ENCODE data around the gene TCFL5.

Gene TCFL5

GRCh38 chr20:62815066-62815991 is 46.3 kb downstream of the TCFL5 start:
- no peaks in the 10 kb centered on the region for H3K79me2 ChIP-seq (ENCODE audit: low read length)
- no peak for TF ChIP-seq CTCF (IDR thresholded peaks at IDR 0.05; ENCODE audit: low read length)
- no peak for TF ChIP-seq EZH2 (optimal IDR thresholded peaks at IDR 0.05; ENCODE audit: low read depth, low read length)
- no peak for TF ChIP-seq EZH2phosphoT487 (IDR thresholded peaks at IDR 0.05; ENCODE audit: low read length)
- no peak overlapping the region for H3K4me3 ChIP-seq (ENCODE audit: low read length)
- no peaks in the 10 kb centered on the region for H4K20me1 ChIP-seq (ENCODE audit: insufficient read depth, low read length)
- no peak overlapping the region for H3K9ac ChIP-seq (ENCODE audit: low read length)
- H3K27ac ChIP-seq (ENCODE audit: low read length), result no peak overlapping the region
- H3K9me2 ChIP-seq (replicated peaks; ENCODE audit: insufficient read depth, low read length), result no peaks in the 10 kb centered on the region
- H2AFZ ChIP-seq (ENCODE audit: low read length), result no peak overlapping the region
- no peaks in the 10 kb centered on the region for H3K36me3 ChIP-seq (replicated peaks; ENCODE audit: insufficient read depth, low read length)
- H3K9me3 ChIP-seq (replicated peaks; ENCODE audit: insufficient read depth, low read length), result no peaks in the 10 kb centered on the region
- no peaks in the 10 kb centered on the region for H3F3A ChIP-seq (ENCODE audit: insufficient read depth, low read length)
- no peak overlapping the region for H3K4me2 ChIP-seq (ENCODE audit: low read depth, low read length)
- H3K4me1 ChIP-seq (ENCODE audit: low read length), result no peaks in the 10 kb centered on the region
- DNase-seq, result no peak
- H3K27me3 ChIP-seq (replicated peaks; ENCODE audit: insufficient read depth, low read length), result peaks cover 55% of the 10 kb centered on the region

GRCh38 chr20:62814709-62815065 is 46.9 kb downstream of the TCFL5 start:
- H3K79me2 ChIP-seq (ENCODE audit: low read length), result no peaks in the 10 kb centered on the region
- no peak overlapping the region for H2AFZ ChIP-seq (ENCODE audit: low read length)
- H3K27me3 ChIP-seq (replicated peaks; ENCODE audit: insufficient read depth, low read length), result peaks cover 48% of the 10 kb centered on the region
- no peaks in the 10 kb centered on the region for H3K4me1 ChIP-seq (ENCODE audit: low read length)
- H3K9ac ChIP-seq (ENCODE audit: low read length), result no peak overlapping the region
- no peak for TF ChIP-seq EZH2 (optimal IDR thresholded peaks at IDR 0.05; ENCODE audit: low read depth, low read length)
- no peak for TF ChIP-seq EZH2phosphoT487 (IDR thresholded peaks at IDR 0.05; ENCODE audit: low read length)
- TF ChIP-seq CTCF (IDR thresholded peaks at IDR 0.05; ENCODE audit: low read length), result no peak
- no peak overlapping the region for H3K27ac ChIP-seq (ENCODE audit: low read length)
- no peak overlapping the region for H3K4me2 ChIP-seq (ENCODE audit: low read depth, low read length)
- no peaks in the 10 kb centered on the region for H4K20me1 ChIP-seq (ENCODE audit: insufficient read depth, low read length)
- no peak overlapping the region for H3K4me3 ChIP-seq (ENCODE audit: low read length)
- no peaks in the 10 kb centered on the region for H3K9me3 ChIP-seq (replicated peaks; ENCODE audit: insufficient read depth, low read length)
- no peaks in the 10 kb centered on the region for H3F3A ChIP-seq (ENCODE audit: insufficient read depth, low read length)
- H3K9me2 ChIP-seq (replicated peaks; ENCODE audit: insufficient read depth, low read length), result no peaks in the 10 kb centered on the region
- no peaks in the 10 kb centered on the region for H3K36me3 ChIP-seq (replicated peaks; ENCODE audit: insufficient read depth, low read length)
- no peak for DNase-seq

DNA sequence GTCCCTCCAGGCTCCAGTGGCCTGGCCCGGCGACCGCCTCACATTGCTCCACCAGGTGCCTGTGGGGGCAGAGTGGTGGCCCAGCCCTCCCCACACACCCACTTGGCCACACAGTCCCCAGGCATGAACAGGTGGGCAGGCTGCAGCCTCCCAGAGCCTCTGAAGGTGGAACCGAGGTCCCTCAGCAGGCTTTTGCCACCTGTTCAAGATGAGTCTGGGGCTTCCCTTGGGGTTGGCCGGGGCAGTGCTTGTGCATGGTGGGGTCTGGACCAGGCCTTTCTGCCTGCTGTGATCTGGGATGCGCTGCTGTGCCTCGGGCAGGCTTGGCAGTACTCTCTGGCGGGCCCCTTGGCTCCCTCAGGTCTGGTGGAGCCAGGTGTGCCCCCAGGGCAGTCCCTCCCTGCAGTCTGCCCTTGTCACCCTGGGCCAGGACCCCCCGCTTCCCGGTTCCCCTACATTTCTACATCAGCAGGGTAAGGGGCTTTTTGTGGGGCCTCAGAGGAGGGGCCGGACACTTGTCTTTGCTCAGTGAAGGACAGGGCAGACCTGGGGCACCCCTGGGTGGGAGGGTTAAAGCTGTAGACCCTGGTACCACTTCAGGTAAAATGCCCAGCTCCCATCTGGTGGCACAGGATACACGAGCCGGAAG is 47.4 kb downstream of the TCFL5 start:
- Histone ChIP-seq H2AFZ (ENCODE audit: low read length) (no peak overlapping the region), H3K27ac (ENCODE audit: low read length) (no peak overlapping the region), H3K27me3 (replicated peaks; ENCODE audit: insufficient read depth, low read length) (peaks cover 43% of the 10 kb centered on the region), H3K4me2 (ENCODE audit: low read depth, low read length) (no peak overlapping the region), H3K9ac (ENCODE audit: low read length) (no peak overlapping the region), H3F3A (ENCODE audit: insufficient read depth, low read length) (no peaks in the 10 kb centered on the region), H3K36me3 (replicated peaks; ENCODE audit: insufficient read depth, low read length) (no peaks in the 10 kb centered on the region), H3K9me2 (replicated peaks; ENCODE audit: insufficient read depth, low read length) (no peaks in the 10 kb centered on the region), H3K79me2 (ENCODE audit: low read length) (no peaks in the 10 kb centered on the region), H4K20me1 (ENCODE audit: insufficient read depth, low read length) (no peaks in the 10 kb centered on the region), H3K9me3 (replicated peaks; ENCODE audit: insufficient read depth, low read length) (no peaks in the 10 kb centered on the region), H3K4me3 (ENCODE audit: low read length) (no peak overlapping the region), H3K4me1 (ENCODE audit: low read length) (no peaks in the 10 kb centered on the region)
- DNase-seq, result no peak
- TF ChIP-seq EZH2phosphoT487 (IDR thresholded peaks at IDR 0.05; ENCODE audit: low read length) (no peak), CTCF (IDR thresholded peaks at IDR 0.05; ENCODE audit: low read length) (no peak), EZH2 (optimal IDR thresholded peaks at IDR 0.05; ENCODE audit: low read depth, low read length) (no peak)
